ENCODE measurements around the gene GAN. TPM values are rescaled to one million over a fixed set of nuclear protein-coding genes. Genes with fewer than 3 reads are reported as not detected.
A peak's percentile ranks its signal among the peaks of the same experiment; 100 is the strongest.

Gene GAN
- total and polyA plus RNA-seq, 9 of the 15 experiments (the other 6 are each of a cell fraction or from before 2014, with no cell fraction given), result 0.83 to 15.1 (median 5.2) TPM

- TF ChIP-seq HMGN3 (IDR thresholded peaks at IDR 0.05; ENCODE audit: borderline replicate concordance, extremely low read depth, insufficient read length, low read depth, low read length) (no peak), ZFX (CRISPR knock-in tag; IDR thresholded peaks at IDR 0.05) (no peak), RBBP5 (IDR thresholded peaks at IDR 0.05; ENCODE audit: borderline replicate concordance, insufficient read depth, low read length, poor library complexity, severe bottlenecking) (no peak), SMARCB1 (IDR thresholded peaks at IDR 0.05; ENCODE audit: insufficient read length, low read depth) (no peak), EHMT2 (IDR thresholded peaks at IDR 0.05) (no peak), ZNF165 (CRISPR knock-in tag; IDR thresholded peaks at IDR 0.05; ENCODE audit: borderline replicate concordance) (no peak), STAG1 (CRISPR knock-in tag; IDR thresholded peaks at IDR 0.05; ENCODE audit: borderline replicate concordance) (no peak), DNMT1 (IDR thresholded peaks at IDR 0.05) (no peak)
Measured at GRCh38 chr16:81374550-81374949, 59.8 kb downstream of the GAN start (continued).

GRCh38 chr16:81376880-81377279 is 62.1 kb downstream of the GAN start:
- FAIRE-seq, result peak; percentile 26
- H4K20me1 ChIP-seq (replicated peaks; ENCODE audit: control insufficient read depth, insufficient read depth, low read length), result no peaks in the 10 kb centered on the region
- H3K9me3 ChIP-seq (replicated peaks; ENCODE audit: control insufficient read depth, insufficient read depth, low read depth, low read length), result no peaks in the 10 kb centered on the region
- H3K4me3 ChIP-seq, result no peak overlapping the region
- CTCF ChIA-PET (ENCODE audit: low intra/inter-chr PET ratio), result no interaction called here
- BruUV-seq (replicated peaks), result no TSS peak
- H2AFZ ChIP-seq (ENCODE audit: low read depth, low read length), result no peak overlapping the region
- H3K4me1 ChIP-seq (replicated peaks in 1 of 2; ENCODE audit: control insufficient read depth in 2 of 2, insufficient read depth in 2 of 2, low read length in 2 of 2), result no peaks in the 10 kb centered on the region
- no peak for ATAC-seq
- no peaks in the 10 kb centered on the region for H3K79me2 ChIP-seq (ENCODE audit: control insufficient read depth, insufficient read depth, low read length)
- H3K27me3 ChIP-seq (ENCODE audit: control insufficient read depth in 2 of 2, insufficient read depth in 2 of 2, low read length in 2 of 2), result no peaks in the 10 kb centered on the region
- no peak overlapping the region for H3K9ac ChIP-seq (ENCODE audit: insufficient read depth in 1 of 2, low read depth in 2 of 2, low read length in 2 of 2)
- TF ChIP-seq, protein P1, sequence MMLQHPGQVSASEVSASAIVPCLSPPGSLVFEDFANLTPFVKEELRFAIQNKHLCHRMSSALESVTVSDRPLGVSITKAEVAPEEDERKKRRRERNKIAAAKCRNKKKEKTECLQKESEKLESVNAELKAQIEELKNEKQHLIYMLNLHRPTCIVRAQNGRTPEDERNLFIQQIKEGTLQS (IDR thresholded peaks at IDR 0.05), result peak; percentile 48; the same call in 1 of the 2 replicates
- TF ChIP-seq, protein P1 (CRISPR knock-in tag; conservative IDR thresholded peaks at IDR 0.05), result no peak
- TF ChIP-seq NFIC (IDR thresholded peaks at IDR 0.05), result peak; percentile 50
- TF ChIP-seq KDM1A (IDR thresholded peaks at IDR 0.05), result no peak
- no peaks in the 10 kb centered on the region for H3K9me1 ChIP-seq (ENCODE audit: control insufficient read depth, insufficient read depth, low read length)
- in situ Hi-C loops (cut with MboI) (no loop called here), intact Hi-C loops (cut with micrococcal nuclease) (no loop called here)
- WGBS (ENCODE audit: insufficient coverage, low coverage, missing lambda C conversion rate), result 65% methylated on average over 7 of the region's 7 CpGs
- H3K36me3 ChIP-seq (ENCODE audit: control insufficient read depth, insufficient read depth, low read length), result peaks cover 46% of the 10 kb centered on the region
- DNase-seq (ENCODE audit: extremely low read depth in 1 of 4, low spot score in 3 of 4), result no peak
- H3K27ac ChIP-seq (ENCODE audit: extremely low read depth, low read depth, low read length), result no peak overlapping the region
- POLR2A ChIA-PET, result no interaction called here
- H3K4me2 ChIP-seq (ENCODE audit: insufficient read depth, low read length), result no peak overlapping the region
